ENCODE measurements around the gene MTCL1. TPM values are rescaled to one million over a fixed set of nuclear protein-coding genes. Genes with fewer than 3 reads are reported as not detected.

The MTCL1 gene
- total RNA-seq, 1 experiment from 2014 or later: 11.2 TPM

DNA sequence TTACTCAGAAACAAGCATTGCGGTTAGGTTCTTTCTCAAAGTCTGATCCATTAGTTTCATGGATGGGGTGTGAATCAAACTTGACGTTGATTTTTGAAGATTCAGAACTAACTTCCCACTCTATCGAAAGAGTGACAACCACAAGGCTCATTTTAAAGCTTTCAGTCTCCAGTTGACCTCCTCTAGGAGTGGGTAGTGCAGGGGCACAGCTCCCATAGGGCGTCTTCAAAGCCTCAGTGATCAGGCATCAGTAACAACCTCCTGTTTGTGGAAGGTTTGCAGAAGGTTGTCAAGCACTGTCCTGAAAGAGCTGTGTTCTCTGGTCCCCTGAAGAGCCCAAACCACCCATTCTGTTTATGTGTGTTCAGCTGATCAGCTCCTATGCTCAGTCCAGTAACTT lies 10.2 kb downstream of the MTCL1 start:
- ChIA-PET CTCF (no interaction called here), POLR2A (ENCODE audit: low non-redundant PET) (no interaction called here)
- Histone ChIP-seq H3K27ac (ENCODE audit: low read depth, low read length, poor library complexity, severe bottlenecking) (no peak overlapping the region), H3K36me3 (ENCODE audit: insufficient read depth, low read length, poor library complexity, severe bottlenecking) (no peaks in the 10 kb centered on the region), H3K27me3 (replicated peaks; ENCODE audit: insufficient read depth, low read depth, low read length, poor library complexity) (no peaks in the 10 kb centered on the region), H3K4me3 (ENCODE audit: low read depth, low read length, poor library complexity, severe bottlenecking) (no peak overlapping the region), H3K9me3 (ENCODE audit: low read depth, low read length, poor library complexity, severe bottlenecking) (no peaks in the 10 kb centered on the region), H3K4me1 (ENCODE audit: insufficient read depth, low read length, poor library complexity, severe bottlenecking) (no peaks in the 10 kb centered on the region)
- DNase-seq (ENCODE audit: low spot score): no peak
- intact Hi-C loops (cut with micrococcal nuclease; ENCODE audit: unreplicated experiment): no loop called here
- no peak for TF ChIP-seq EZH2 (IDR thresholded peaks at IDR 0.05; ENCODE audit: borderline replicate concordance, low read depth, low read length, poor library complexity, severe bottlenecking)
- no peak for TF ChIP-seq CTCF (conservative IDR thresholded peaks at IDR 0.05; ENCODE audit: low read depth, low read length)
- no TSS peak for BruUV-seq (replicated peaks)

- TF ChIP-seq CTCF (conservative IDR thresholded peaks at IDR 0.05; ENCODE audit: low read depth, low read length) (no peak), EZH2 (IDR thresholded peaks at IDR 0.05; ENCODE audit: borderline replicate concordance, low read depth, low read length, poor library complexity, severe bottlenecking) (no peak)
- Histone ChIP-seq H3K36me3 (ENCODE audit: insufficient read depth, low read length, poor library complexity, severe bottlenecking) (no peaks in the 10 kb centered on the region), H3K9me3 (ENCODE audit: low read depth, low read length, poor library complexity, severe bottlenecking) (no peaks in the 10 kb centered on the region), H3K27ac (ENCODE audit: low read depth, low read length, poor library complexity, severe bottlenecking) (no peak overlapping the region), H3K4me1 (ENCODE audit: insufficient read depth, low read length, poor library complexity, severe bottlenecking) (no peaks in the 10 kb centered on the region), H3K27me3 (replicated peaks; ENCODE audit: insufficient read depth, low read depth, low read length, poor library complexity) (no peaks in the 10 kb centered on the region), H3K4me3 (ENCODE audit: low read depth, low read length, poor library complexity, severe bottlenecking) (no peak overlapping the region)
- ChIA-PET CTCF (interaction anchor here (0.7 kb wide), 1 partner anchor 39 kb away, joined by 5 read pairs; no protein-coding TSS in a partner anchor), POLR2A (ENCODE audit: low non-redundant PET) (no interaction called here)
- no peak for DNase-seq (ENCODE audit: low spot score)
- intact Hi-C loops (cut with micrococcal nuclease; ENCODE audit: unreplicated experiment): no loop called here
- no TSS peak for BruUV-seq (replicated peaks)
These were observed 11.8 kb downstream of the MTCL1 start for GRCh38 chr18:8717011-8717770.

- Histone ChIP-seq H3K27me3 (replicated peaks; ENCODE audit: insufficient read depth, low read depth, low read length, poor library complexity) (no peaks in the 10 kb centered on the region), H3K9me3 (ENCODE audit: low read depth, low read length, poor library complexity, severe bottlenecking) (no peaks in the 10 kb centered on the region), H3K4me3 (ENCODE audit: low read depth, low read length, poor library complexity, severe bottlenecking) (no peak overlapping the region), H3K27ac (ENCODE audit: low read depth, low read length, poor library complexity, severe bottlenecking) (no peak overlapping the region), H3K4me1 (ENCODE audit: insufficient read depth, low read length, poor library complexity, severe bottlenecking) (no peaks in the 10 kb centered on the region), H3K36me3 (ENCODE audit: insufficient read depth, low read length, poor library complexity, severe bottlenecking) (no peaks in the 10 kb centered on the region)
- no peak for DNase-seq (ENCODE audit: low spot score)
- POLR2A ChIA-PET (ENCODE audit: low non-redundant PET): no interaction called here
- TF ChIP-seq CTCF (conservative IDR thresholded peaks at IDR 0.05; ENCODE audit: low read depth, low read length) (no peak), EZH2 (IDR thresholded peaks at IDR 0.05; ENCODE audit: borderline replicate concordance, low read depth, low read length, poor library complexity, severe bottlenecking) (no peak)
- CTCF ChIA-PET: no interaction called here
- intact Hi-C loops (cut with micrococcal nuclease; ENCODE audit: unreplicated experiment): no loop called here
- no TSS peak for BruUV-seq (replicated peaks)
These were observed 13.1 kb downstream of the MTCL1 start for GRCh38 chr18:8718401-8718913.

Measured in A673 (cell line).